Neural cell (in vitro differentiated cells): ENCODE data around the gene CSNK1E.

ENCODE experiments used
- EP300 ChIP-seq: fragments of 450-650 bp; conservative IDR thresholded peaks from 2 replicates; pipeline ENCODE4 v1.6.1; 2014; ENCODE audit warnings: antibody characterized with exemption, mild to moderate bottlenecking, moderate library complexity; ENCODE audit not compliant: poor library complexity, severe bottlenecking
- EZH2 ChIP-seq: fragments of 200-600, 300-800 bp; shearing (Covaris generic), sonication (generic); IDR thresholded peaks from 2 replicates; pipeline ENCODE4 v1.6.1; 2014; ENCODE audit warnings: antibody characterized with exemption, low read length, borderline replicate concordance, mild to moderate bottlenecking; ENCODE audit not compliant: insufficient read depth, poor library complexity, severe bottlenecking
- MXI1 ChIP-seq: fragments of 450-650 bp; conservative IDR thresholded peaks from 2 replicates; pipeline ENCODE4 v1.6.1; 2014; ENCODE audit warnings: antibody characterized with exemption, mild to moderate bottlenecking; ENCODE audit not compliant: poor library complexity, severe bottlenecking
- POLR2AphosphoS5 ChIP-seq: IDR thresholded peaks from 2 replicates; pipeline ENCODE4 v1.6.1; 2012
- RAD21 ChIP-seq: fragments of 450-650 bp; conservative IDR thresholded peaks from 2 replicates; pipeline ENCODE4 v1.6.1; 2014; ENCODE audit warnings: antibody characterized with exemption, mild to moderate bottlenecking, moderate library complexity
- TAF1 ChIP-seq: IDR thresholded peaks from 2 replicates; pipeline ENCODE4 v1.6.1; 2012; ENCODE audit warnings: low read depth
- TF ChIP-seq, protein P1 (sequence below): fragments of 450-650 bp; IDR thresholded peaks from 2 replicates; pipeline ENCODE4 v1.5.1; 2014; ENCODE audit warnings: antibody characterized with exemption, mild to moderate bottlenecking, moderate library complexity; ENCODE audit not compliant: poor library complexity, severe bottlenecking

DNA sequence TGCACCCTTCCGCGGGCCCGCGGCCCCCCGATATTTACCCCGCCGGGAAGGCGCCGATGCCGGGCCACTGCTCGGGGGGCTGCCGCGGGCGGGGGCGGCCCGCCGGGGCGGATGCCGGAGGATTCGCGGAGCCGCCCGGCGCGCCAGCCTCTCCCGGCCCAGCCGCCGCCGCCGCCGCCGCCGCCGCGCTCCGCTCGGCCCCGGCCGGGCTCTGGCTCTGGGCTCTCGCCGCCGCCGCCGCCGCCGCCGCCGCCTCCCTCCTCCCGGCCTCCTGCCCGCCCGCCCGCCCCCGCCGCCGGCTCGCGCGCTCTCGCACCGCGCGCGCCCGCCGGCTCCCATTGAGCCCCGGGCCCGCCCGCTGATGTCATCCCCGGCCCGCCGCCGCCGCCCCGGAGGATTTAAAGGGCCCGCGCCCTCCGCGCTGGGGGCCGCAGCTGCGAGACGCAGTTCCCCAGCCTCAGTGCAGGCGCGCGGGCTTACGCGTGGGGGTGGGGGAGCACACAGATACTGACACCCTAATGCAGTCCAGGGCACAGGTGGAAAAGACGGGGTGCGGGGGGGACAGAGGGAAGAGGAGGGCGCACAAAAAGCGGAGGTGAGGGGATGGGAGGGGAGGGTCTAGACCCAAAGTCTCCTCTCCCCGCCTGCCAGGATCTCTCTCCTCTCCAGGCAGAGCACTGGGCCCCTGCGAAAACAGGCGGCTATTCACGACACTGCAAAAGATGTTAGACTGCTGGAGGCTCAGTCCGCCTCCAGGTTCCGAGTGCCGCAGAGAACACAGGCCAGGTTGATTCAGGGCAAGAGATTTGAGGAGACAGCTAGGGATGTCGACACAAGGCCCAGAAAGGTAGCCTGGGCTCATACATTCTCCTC is at the start of gene CSNK1E:
- TF ChIP-seq, protein P1, sequence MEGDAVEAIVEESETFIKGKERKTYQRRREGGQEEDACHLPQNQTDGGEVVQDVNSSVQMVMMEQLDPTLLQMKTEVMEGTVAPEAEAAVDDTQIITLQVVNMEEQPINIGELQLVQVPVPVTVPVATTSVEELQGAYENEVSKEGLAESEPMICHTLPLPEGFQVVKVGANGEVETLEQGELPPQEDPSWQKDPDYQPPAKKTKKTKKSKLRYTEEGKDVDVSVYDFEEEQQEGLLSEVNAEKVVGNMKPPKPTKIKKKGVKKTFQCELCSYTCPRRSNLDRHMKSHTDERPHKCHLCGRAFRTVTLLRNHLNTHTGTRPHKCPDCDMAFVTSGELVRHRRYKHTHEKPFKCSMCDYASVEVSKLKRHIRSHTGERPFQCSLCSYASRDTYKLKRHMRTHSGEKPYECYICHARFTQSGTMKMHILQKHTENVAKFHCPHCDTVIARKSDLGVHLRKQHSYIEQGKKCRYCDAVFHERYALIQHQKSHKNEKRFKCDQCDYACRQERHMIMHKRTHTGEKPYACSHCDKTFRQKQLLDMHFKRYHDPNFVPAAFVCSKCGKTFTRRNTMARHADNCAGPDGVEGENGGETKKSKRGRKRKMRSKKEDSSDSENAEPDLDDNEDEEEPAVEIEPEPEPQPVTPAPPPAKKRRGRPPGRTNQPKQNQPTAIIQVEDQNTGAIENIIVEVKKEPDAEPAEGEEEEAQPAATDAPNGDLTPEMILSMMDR, result no peak
- TF ChIP-seq POLR2AphosphoS5 (peak; percentile 74), EP300 (no peak), EZH2 (no peak), MXI1 (no peak), TAF1 (no peak), RAD21 (no peak)
